ENCODE results near the gene PKD2. TPM values are rescaled to one million over a fixed set of nuclear protein-coding genes. Genes with fewer than 3 reads are reported as not detected.
A peak's percentile ranks its signal among the peaks of the same experiment; 100 is the strongest.

PKD2 gene
- total RNA-seq, 4 donors from 2014 or later = 30.9 to 50.0 (median 40.7) TPM

- 91 to 96% methylated on average over 8 of the region's 8 CpGs for whole genome bisulfite sequencing, 2 donors
- H3K36me3 ChIP-seq = no peaks in the 10 kb centered on the region
- no peak overlapping the region for H3K4me3 ChIP-seq (replicated peaks in 1 of 3)
- H3K27ac ChIP-seq = no peak overlapping the region
- no peaks in the 10 kb centered on the region for H3K9me3 ChIP-seq
- no peak for TF ChIP-seq CTCF (IDR thresholded peaks at IDR 0.05)
- no peak for TF ChIP-seq POLR2A (IDR thresholded peaks at IDR 0.05)
- no peak for DNase-seq
- H3K4me1 ChIP-seq = no peaks in the 10 kb centered on the region
- intact Hi-C loops (cut with DNase I) = no loop called here
- no peaks in the 10 kb centered on the region for H3K27me3 ChIP-seq
Measured at GRCh38 chr4:87981486-87981885, 25.9 kb upstream of the PKD2 start.

- no peak for DNase-seq
- no peaks in the 10 kb centered on the region for H3K27me3 ChIP-seq
- TF ChIP-seq CTCF (IDR thresholded peaks at IDR 0.05) = no peak
- TF ChIP-seq POLR2A (IDR thresholded peaks at IDR 0.05) = no peak
- whole genome bisulfite sequencing, 2 donors = 89 to 90% methylated on average over 1 of the region's 1 CpG
- no peaks in the 10 kb centered on the region for H3K4me1 ChIP-seq
- no peaks in the 10 kb centered on the region for H3K9me3 ChIP-seq
- no peaks in the 10 kb centered on the region for H3K36me3 ChIP-seq
- no peak overlapping the region for H3K27ac ChIP-seq
- intact Hi-C loops (cut with DNase I) = no loop called here
- H3K4me3 ChIP-seq (replicated peaks in 1 of 3) = no peak overlapping the region
Measured at GRCh38 chr4:87982036-87982435, 25.4 kb upstream of the PKD2 start.

- Histone ChIP-seq H3K9me3 (no peaks in the 10 kb centered on the region), H3K36me3 (no peaks in the 10 kb centered on the region), H3K27ac (no peak overlapping the region), H3K27me3 (no peaks in the 10 kb centered on the region), H3K4me3 (replicated peaks in 1 of 3) (no peak overlapping the region), H3K4me1 (no peaks in the 10 kb centered on the region)
- no peak for DNase-seq
- WGBS, 2 donors = 91 to 93% methylated on average over 13 of the region's 13 CpGs
- TF ChIP-seq POLR2A (IDR thresholded peaks at IDR 0.05) (no peak), CTCF (IDR thresholded peaks at IDR 0.05) (no peak)
- intact Hi-C loops (cut with DNase I) = no loop called here
Measured at GRCh38 chr4:87982446-87983010, 24.9 kb upstream of the PKD2 start.

- WGBS, 2 donors = 95 to 98% methylated on average over 2 of the region's 2 CpGs
- Histone ChIP-seq H3K9me3 (no peaks in the 10 kb centered on the region), H3K36me3 (no peaks in the 10 kb centered on the region), H3K27ac (no peak overlapping the region), H3K4me1 (no peaks in the 10 kb centered on the region), H3K4me3 (replicated peaks in 1 of 3) (no peak overlapping the region), H3K27me3 (no peaks in the 10 kb centered on the region)
- intact Hi-C loops (cut with DNase I) = no loop called here
- DNase-seq = no peak
- TF ChIP-seq POLR2A (IDR thresholded peaks at IDR 0.05) = no peak
- no peak for TF ChIP-seq CTCF (IDR thresholded peaks at IDR 0.05)
Measured at GRCh38 chr4:87983996-87984395, 23.4 kb upstream of the PKD2 start.

GRCh38 chr4:87985097-87985886 lies 22.1 kb upstream of the PKD2 start:
- intact Hi-C loops (cut with DNase I) = no loop called here
- H3K27me3 ChIP-seq = no peaks in the 10 kb centered on the region
- 0% methylated on average over 1 of the region's 1 CpG for WGBS, 2 donors
- DNase-seq = peak; percentile 69 to 79
- H3K9me3 ChIP-seq = no peaks in the 10 kb centered on the region
- H3K4me1 ChIP-seq = no peaks in the 10 kb centered on the region
- H3K36me3 ChIP-seq = no peaks in the 10 kb centered on the region
- no peak overlapping the region for H3K27ac ChIP-seq
- TF ChIP-seq CTCF (IDR thresholded peaks at IDR 0.05) (peak in 5 of 6 experiments; percentile 29 to 74 (median 64)), POLR2A (IDR thresholded peaks at IDR 0.05) (no peak)
- H3K4me3 ChIP-seq (replicated peaks in 1 of 3) = no peak overlapping the region
